Neuron (in vitro differentiated cells): Measurements from ENCODE around the gene CORO2A.
"Not testable (repeated sequence)": the region's sequence is repeated elsewhere in the genome, so short reads cannot be mapped to it uniquely, and the experiment has no call there.

Experiments used
- H2AFZ ChIP-seq: one replicate; pipeline ENCODE4 v1.6.1; 2013; ENCODE audit warnings: low read depth, mild to moderate bottlenecking, inconsistent platforms, low read length, moderate library complexity
- H3K27me3 ChIP-seq: one replicate; pipeline ENCODE4 v1.6.1; 2013; ENCODE audit warnings: low read length; ENCODE audit not compliant: insufficient read depth
- H3K36me3 ChIP-seq: one replicate; pipeline ENCODE4 v1.6.1; 2013; ENCODE audit warnings: low read length; ENCODE audit not compliant: insufficient read depth
- H3K4me1 ChIP-seq: one replicate; pipeline ENCODE4 v1.6.1; 2013; ENCODE audit warnings: low read length; ENCODE audit not compliant: insufficient read depth
- H3K4me3 ChIP-seq: 2 replicates; pipeline ENCODE4 v1.5.1; 2013; ENCODE audit warnings: mild to moderate bottlenecking, low read length, moderate library complexity
- H3K9me3 ChIP-seq: one replicate; pipeline ENCODE4 v1.6.1; 2013; ENCODE audit warnings: low read length

Gene CORO2A

GRCh38 chr9:98094851-98095250, 97.6 kb downstream of the CORO2A start:
- Histone ChIP-seq H3K27me3 (peaks cover 2% of the 10 kb centered on the region), H3K36me3 (no peaks in the 10 kb centered on the region), H3K9me3 (no peaks in the 10 kb centered on the region), H3K4me1 (no peaks in the 10 kb centered on the region), H2AFZ (no peak overlapping the region), H3K4me3 (no peak overlapping the region)

DNA sequence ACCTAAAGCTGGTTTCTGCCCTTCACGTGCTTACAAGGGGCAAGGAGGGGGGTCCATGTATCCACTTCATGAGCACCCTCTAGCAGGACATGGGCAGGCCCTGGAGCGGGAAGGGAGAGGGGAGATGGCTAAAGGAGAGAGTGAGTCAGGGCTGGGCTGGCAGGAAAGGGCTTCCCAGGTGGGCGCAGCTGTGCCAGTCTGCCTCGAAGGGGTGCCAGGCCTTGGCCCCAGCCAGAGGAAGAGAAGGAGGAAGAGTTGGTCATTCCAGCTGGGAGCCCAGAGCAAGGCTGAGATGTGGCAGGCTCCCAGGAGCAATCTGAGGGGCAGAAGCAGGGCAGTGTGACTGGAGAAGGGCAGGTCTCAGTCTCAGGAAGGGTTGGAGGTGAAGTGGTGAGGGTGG, 98.1 kb downstream of the CORO2A start:
- H3K36me3 ChIP-seq, result no peaks in the 10 kb centered on the region
- no peaks in the 10 kb centered on the region for H3K4me1 ChIP-seq
- H3K27me3 ChIP-seq, result peaks cover 2% of the 10 kb centered on the region
- no peak overlapping the region for H3K4me3 ChIP-seq
- H2AFZ ChIP-seq, result no peak overlapping the region
- H3K9me3 ChIP-seq, result no peaks in the 10 kb centered on the region

GRCh38 chr9:98092613-98092931, 99.9 kb downstream of the CORO2A start:
- no peak overlapping the region for H3K4me3 ChIP-seq
- no peaks in the 10 kb centered on the region for H3K9me3 ChIP-seq
- H3K4me1 ChIP-seq, result no peaks in the 10 kb centered on the region
- H2AFZ ChIP-seq, result no peak overlapping the region
- peaks cover 2% of the 10 kb centered on the region for H3K27me3 ChIP-seq
- no peaks in the 10 kb centered on the region for H3K36me3 ChIP-seq

DNA sequence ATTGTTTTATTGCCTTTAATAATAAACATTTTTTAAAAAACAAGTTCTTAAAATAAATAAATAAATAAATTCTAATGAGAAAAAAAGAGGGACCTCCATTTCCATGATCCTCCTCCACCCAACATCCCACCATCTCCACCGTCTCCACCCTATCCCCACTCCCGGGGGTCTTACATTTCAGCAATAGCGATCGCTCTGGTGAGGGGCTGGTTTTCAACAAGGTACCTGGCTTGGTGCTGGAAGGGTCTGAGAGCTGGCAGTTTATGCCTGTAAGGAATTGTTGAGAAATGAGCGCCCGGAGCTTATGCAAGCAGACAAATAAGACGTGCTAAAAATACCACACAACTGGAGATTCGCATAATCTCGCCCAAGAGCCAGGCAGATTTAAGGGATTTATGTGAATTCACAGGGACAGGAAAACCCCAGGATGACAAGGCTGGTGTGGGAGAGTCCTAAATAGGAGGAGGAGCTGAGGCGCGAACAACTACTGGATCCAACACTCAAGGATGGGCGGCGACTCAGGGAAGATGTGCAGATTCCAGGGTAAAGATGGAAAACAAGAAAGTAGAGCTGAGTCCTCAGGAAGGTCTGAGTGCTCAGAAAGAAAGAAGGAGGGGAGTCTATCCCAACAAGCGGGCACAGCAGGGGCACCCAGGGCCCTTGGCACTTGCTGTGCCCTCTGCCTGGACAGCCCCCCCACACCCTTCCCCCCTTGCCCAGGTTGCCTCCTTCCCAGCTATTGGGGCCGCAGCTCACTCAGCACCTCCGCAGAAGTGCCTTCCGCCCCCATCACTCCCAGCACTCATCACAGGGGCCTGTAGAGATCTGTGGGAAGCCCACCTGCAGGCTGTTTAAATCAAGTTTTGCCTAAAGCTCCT, 100.5 kb downstream of the CORO2A start:
- Histone ChIP-seq H2AFZ (no peak overlapping the region), H3K27me3 (peaks cover 2% of the 10 kb centered on the region), H3K4me3 (no peak overlapping the region), H3K36me3 (no peaks in the 10 kb centered on the region), H3K4me1 (no peaks in the 10 kb centered on the region), H3K9me3 (no peaks in the 10 kb centered on the region)

DNA sequence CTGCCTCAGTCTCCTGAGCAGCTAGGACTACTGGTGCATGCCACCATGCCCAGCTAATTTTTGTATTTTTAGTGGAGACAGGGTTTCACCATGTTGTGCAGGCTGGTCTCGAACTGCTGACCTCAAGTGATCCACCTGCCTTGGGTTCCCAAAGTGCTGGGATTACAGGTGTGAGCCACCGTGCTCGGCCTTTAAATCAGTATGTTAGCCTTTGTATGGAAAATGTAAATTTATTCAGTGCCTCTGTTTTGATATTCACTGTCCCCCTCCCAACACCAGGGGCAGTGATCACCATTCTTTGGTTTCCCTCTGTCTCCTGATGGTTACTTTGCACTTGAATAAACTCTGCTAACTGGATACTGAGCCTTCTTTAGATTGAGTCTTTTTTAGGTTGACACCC, 101.8 kb downstream of the CORO2A start:
- not testable (repeated sequence) for H2AFZ ChIP-seq, H3K9me3 ChIP-seq, H3K4me1 ChIP-seq, H3K4me3 ChIP-seq, H3K36me3 ChIP-seq, H3K27me3 ChIP-seq

DNA sequence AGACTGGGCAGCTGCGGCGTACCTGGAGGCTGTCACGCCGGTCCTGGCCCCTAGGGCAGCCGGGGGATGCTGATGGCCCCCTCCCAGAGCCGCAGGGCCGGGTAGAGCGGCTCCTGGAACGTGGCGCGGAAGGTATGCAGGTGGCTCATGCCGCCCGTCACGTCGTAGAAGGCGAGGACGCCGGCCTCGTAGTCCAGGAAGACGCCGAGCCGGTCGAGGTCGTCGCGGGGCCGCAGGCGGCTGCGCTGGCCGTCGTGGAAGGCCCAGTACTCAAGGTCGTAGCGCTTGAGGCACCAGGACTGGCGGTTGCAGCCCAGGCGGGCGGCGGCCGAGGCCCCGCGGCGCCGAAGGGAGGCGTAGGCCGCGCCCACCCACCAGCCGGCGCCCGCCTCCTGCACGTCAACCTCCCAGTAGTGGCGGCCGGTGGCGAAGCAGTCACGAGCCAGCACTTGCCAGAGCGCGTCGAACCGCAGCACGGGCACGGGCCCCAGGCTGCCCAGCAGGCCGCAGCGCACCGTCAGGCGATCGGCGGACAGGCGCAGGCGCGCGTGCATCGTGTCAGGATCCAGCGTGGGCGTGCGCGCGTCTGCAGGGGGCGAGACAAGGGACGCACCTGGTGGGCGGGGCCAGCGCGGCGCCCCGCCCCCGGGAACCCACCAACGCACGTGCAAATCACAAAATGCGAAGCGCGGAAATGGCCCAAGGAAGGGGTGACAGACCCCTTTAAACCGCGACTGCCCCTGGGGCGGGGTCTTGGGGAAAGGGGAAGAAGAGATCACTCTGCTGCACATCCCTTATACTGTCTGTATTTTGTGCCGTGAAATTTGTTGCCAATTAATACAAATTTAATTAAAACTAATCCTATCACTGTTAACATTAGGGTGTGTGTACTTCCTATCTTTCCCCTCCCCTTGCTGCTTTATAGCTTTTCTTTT, 104.8 kb downstream of the CORO2A start:
- H3K27me3 ChIP-seq, result peaks cover 2% of the 10 kb centered on the region
- H3K4me1 ChIP-seq, result peaks cover 6% of the 10 kb centered on the region
- no peak overlapping the region for H3K4me3 ChIP-seq
- H2AFZ ChIP-seq, result no peak overlapping the region
- H3K9me3 ChIP-seq, result no peaks in the 10 kb centered on the region
- H3K36me3 ChIP-seq, result no peaks in the 10 kb centered on the region

DNA sequence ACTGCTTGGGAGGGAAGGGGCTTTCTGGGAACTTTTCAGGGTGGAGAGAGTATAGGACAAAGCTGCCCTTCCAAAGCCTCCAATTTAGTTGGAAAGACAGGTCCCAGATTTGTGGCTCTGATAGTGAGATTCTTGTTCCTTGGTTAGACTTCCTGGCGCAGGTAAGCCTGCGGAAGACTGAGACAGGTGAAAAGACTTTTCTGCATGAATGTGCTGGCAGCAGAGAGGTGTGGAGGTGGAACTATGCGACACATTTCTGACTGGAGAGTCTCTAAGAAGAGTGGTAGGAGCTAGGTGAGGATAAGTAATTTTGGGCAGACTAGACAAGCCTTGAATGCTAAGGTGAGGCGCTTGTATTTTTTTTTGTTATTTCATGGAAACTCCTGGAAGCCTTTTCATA, 106.0 kb downstream of the CORO2A start:
- H3K9me3 ChIP-seq, result no peaks in the 10 kb centered on the region
- H3K27me3 ChIP-seq, result no peaks in the 10 kb centered on the region
- peaks cover 1% of the 10 kb centered on the region for H3K36me3 ChIP-seq

GRCh38 chr9:98085944-98086343, 106.5 kb downstream of the CORO2A start:
- H3K4me1 ChIP-seq, result peaks cover 6% of the 10 kb centered on the region
- H3K27me3 ChIP-seq, result no peaks in the 10 kb centered on the region
- peaks cover 7% of the 10 kb centered on the region for H3K36me3 ChIP-seq
- no peaks in the 10 kb centered on the region for H3K9me3 ChIP-seq
- H3K4me3 ChIP-seq, result no peak overlapping the region
- H2AFZ ChIP-seq, result no peak overlapping the region

More for the DNA sequence above, 106.0 kb downstream of the CORO2A start:
- Histone ChIP-seq H2AFZ (no peak overlapping the region), H3K4me1 (peaks cover 6% of the 10 kb centered on the region), H3K4me3 (no peak overlapping the region)

GRCh38 chr9:98085058-98085457, 107.4 kb downstream of the CORO2A start:
- H3K4me1 ChIP-seq, result peaks cover 6% of the 10 kb centered on the region
- no peak overlapping the region for H2AFZ ChIP-seq
- no peaks in the 10 kb centered on the region for H3K27me3 ChIP-seq
- no peaks in the 10 kb centered on the region for H3K9me3 ChIP-seq
- peaks cover 9% of the 10 kb centered on the region for H3K36me3 ChIP-seq
- H3K4me3 ChIP-seq, result no peak overlapping the region

DNA sequence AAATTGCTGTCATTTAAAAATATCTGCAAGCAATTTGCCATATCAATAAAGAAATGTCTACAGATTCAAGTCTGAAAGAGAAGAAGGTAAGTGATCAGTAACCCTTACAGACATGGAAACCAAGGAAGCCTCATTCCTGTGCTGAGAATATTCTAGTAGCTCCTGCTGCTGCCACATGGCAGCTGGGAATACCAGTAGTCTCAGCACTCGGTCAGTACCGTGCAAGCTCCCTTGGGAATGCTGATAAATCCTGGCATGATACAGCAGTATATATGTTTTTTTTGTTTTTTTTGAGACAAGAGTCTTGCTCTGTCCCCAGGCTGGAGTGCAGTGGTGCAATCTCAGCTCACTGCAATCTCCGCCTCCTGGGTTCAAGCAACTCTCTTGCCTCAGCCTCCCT, 108.0 kb downstream of the CORO2A start:
- H3K4me3 ChIP-seq, result no peak overlapping the region
- H3K36me3 ChIP-seq, result peaks cover 9% of the 10 kb centered on the region
- no peaks in the 10 kb centered on the region for H3K27me3 ChIP-seq
- H3K4me1 ChIP-seq, result peaks cover 6% of the 10 kb centered on the region
- no peak overlapping the region for H2AFZ ChIP-seq
- H3K9me3 ChIP-seq, result no peaks in the 10 kb centered on the region

DNA sequence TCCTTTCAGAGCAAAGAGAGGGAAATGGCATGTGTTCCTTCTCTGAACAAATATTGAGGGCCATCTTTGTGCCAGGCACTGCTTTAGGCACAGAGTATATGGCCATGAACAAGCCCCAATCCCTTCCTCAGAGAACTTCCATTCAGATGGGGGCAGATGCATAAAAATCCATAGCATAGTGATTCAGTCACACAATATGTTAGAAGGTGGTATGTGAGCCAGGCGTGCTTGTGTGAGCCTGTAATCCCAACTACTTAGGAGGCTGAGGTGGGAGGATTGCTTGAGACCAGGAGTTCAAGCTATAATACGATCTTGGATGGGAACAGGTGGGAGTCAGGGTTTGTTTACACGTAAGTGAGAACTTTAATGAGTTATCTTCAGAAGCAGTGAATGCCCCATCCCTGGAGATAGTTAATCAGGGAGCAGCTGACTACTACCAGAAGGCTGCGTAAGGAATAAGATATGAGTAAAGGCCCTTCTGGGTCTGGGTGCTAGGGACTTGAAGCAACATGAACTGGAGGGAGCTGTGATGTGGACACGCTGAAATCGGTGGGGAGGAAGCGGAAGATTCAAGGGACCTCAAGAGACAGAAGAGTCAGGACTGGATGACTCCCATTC, 108.8 kb downstream of the CORO2A start:
- Histone ChIP-seq H3K4me1 (peaks cover 6% of the 10 kb centered on the region), H3K36me3 (peaks cover 9% of the 10 kb centered on the region), H3K27me3 (no peaks in the 10 kb centered on the region), H3K9me3 (no peaks in the 10 kb centered on the region), H3K4me3 (no peak overlapping the region), H2AFZ (no peak overlapping the region)

- no peaks in the 10 kb centered on the region for H3K27me3 ChIP-seq
- no peak overlapping the region for H2AFZ ChIP-seq
- H3K4me3 ChIP-seq, result no peak overlapping the region
- H3K9me3 ChIP-seq, result no peaks in the 10 kb centered on the region
- H3K4me1 ChIP-seq, result peaks cover 6% of the 10 kb centered on the region
- H3K36me3 ChIP-seq, result peaks cover 9% of the 10 kb centered on the region
Observed at GRCh38 chr9:98083061-98083501, 109.4 kb downstream of the CORO2A start.
